ENCODE data around the gene RASGEF1C. TPM values are rescaled to one million over a fixed set of nuclear protein-coding genes. Genes with fewer than 3 reads are reported as not detected.

RASGEF1C gene
- total and polyA plus RNA-seq, 10 of the 15 experiments (the other 5 are each of a cell fraction or from before 2014, with no cell fraction given), result not detected

DNA sequence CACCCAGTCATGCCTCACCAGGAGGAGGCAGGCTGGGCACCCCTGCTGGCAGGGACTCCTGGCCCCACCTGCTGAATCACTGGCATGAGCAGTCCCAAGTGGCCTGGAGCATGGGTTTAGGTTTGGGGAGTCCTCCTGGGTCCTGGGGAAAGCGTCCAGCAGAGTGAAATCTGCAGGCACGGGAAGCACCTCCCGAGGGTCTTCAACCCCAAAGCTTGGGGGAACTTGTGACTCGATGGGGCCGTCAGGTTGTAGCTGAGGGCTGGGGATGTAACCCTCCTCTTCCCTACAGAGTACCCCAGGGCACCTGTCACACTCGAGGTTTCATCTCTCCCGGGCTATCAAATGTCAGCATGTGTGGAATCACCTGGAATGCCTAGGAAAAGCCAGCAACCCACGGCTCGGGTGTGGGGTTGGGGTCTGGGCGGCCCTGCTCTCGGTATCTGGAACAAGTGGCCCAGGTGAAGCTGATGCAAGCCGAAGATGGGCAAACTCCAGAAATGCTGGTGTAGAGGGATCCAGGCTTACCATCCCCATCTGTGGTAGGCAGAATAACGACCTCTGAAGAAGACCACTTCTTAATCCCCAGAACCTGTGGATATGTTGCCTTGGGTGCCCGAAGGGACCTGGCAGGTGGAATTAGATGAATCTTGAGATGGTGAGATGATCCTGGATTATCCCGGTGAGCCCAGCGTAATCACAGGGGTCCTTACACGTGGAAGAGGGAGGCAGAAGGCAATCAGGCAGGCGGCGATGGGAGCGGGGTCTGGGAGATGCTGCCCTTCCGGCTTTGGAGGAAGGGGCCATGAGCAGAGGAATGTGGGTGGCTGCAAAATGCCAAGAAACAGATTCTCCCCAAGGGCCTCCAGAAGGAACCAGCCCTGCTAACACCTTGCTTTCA is 6.1 kb upstream of the RASGEF1C start:
- in situ Hi-C loops (cut with MboI), result no loop called here
- TF ChIP-seq KLF5 (IDR thresholded peaks at IDR 0.05; ENCODE audit: partially characterized antibody) (no peak), ZNF384 (IDR thresholded peaks at IDR 0.05; ENCODE audit: borderline replicate concordance, low read depth, low read length) (no peak), ZBED1 (IDR thresholded peaks at IDR 0.05; ENCODE audit: borderline replicate concordance) (no peak), LARP7 (IDR thresholded peaks at IDR 0.05) (no peak), IKZF2 (IDR thresholded peaks at IDR 0.05) (no peak), KAT2A (conservative IDR thresholded peaks at IDR 0.05; ENCODE audit: control insufficient read depth, low read depth, low read length) (no peak), ZNF207 (IDR thresholded peaks at IDR 0.05; ENCODE audit: borderline replicate concordance) (no peak), CBX5 (IDR thresholded peaks at IDR 0.05; ENCODE audit: low read depth) (no peak)
- TF ChIP-seq, protein P1, sequence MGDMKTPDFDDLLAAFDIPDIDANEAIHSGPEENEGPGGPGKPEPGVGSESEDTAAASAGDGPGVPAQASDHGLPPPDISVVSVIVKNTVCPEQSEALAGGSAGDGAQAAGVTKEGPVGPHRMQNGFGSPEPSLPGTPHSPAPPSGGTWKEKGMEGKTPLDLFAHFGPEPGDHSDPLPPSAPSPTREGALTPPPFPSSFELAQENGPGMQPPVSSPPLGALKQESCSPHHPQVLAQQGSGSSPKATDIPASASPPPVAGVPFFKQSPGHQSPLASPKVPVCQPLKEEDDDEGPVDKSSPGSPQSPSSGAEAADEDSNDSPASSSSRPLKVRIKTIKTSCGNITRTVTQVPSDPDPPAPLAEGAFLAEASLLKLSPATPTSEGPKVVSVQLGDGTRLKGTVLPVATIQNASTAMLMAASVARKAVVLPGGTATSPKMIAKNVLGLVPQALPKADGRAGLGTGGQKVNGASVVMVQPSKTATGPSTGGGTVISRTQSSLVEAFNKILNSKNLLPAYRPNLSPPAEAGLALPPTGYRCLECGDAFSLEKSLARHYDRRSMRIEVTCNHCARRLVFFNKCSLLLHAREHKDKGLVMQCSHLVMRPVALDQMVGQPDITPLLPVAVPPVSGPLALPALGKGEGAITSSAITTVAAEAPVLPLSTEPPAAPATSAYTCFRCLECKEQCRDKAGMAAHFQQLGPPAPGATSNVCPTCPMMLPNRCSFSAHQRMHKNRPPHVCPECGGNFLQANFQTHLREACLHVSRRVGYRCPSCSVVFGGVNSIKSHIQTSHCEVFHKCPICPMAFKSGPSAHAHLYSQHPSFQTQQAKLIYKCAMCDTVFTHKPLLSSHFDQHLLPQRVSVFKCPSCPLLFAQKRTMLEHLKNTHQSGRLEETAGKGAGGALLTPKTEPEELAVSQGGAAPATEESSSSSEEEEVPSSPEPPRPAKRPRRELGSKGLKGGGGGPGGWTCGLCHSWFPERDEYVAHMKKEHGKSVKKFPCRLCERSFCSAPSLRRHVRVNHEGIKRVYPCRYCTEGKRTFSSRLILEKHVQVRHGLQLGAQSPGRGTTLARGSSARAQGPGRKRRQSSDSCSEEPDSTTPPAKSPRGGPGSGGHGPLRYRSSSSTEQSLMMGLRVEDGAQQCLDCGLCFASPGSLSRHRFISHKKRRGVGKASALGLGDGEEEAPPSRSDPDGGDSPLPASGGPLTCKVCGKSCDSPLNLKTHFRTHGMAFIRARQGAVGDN (IDR thresholded peaks at IDR 0.05), result no peak
- TF ChIP-seq, protein P2, sequence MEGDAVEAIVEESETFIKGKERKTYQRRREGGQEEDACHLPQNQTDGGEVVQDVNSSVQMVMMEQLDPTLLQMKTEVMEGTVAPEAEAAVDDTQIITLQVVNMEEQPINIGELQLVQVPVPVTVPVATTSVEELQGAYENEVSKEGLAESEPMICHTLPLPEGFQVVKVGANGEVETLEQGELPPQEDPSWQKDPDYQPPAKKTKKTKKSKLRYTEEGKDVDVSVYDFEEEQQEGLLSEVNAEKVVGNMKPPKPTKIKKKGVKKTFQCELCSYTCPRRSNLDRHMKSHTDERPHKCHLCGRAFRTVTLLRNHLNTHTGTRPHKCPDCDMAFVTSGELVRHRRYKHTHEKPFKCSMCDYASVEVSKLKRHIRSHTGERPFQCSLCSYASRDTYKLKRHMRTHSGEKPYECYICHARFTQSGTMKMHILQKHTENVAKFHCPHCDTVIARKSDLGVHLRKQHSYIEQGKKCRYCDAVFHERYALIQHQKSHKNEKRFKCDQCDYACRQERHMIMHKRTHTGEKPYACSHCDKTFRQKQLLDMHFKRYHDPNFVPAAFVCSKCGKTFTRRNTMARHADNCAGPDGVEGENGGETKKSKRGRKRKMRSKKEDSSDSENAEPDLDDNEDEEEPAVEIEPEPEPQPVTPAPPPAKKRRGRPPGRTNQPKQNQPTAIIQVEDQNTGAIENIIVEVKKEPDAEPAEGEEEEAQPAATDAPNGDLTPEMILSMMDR (IDR thresholded peaks at IDR 0.05 in 2 of 3, conservative IDR thresholded peaks at IDR 0.05 in 1 of 3; ENCODE audit: control insufficient read depth in 2 of 3, extremely low read depth in 1 of 3, insufficient read depth in 1 of 3, low read depth in 3 of 3, low read length in 3 of 3), result no peak
- TF ChIP-seq, protein P3, sequence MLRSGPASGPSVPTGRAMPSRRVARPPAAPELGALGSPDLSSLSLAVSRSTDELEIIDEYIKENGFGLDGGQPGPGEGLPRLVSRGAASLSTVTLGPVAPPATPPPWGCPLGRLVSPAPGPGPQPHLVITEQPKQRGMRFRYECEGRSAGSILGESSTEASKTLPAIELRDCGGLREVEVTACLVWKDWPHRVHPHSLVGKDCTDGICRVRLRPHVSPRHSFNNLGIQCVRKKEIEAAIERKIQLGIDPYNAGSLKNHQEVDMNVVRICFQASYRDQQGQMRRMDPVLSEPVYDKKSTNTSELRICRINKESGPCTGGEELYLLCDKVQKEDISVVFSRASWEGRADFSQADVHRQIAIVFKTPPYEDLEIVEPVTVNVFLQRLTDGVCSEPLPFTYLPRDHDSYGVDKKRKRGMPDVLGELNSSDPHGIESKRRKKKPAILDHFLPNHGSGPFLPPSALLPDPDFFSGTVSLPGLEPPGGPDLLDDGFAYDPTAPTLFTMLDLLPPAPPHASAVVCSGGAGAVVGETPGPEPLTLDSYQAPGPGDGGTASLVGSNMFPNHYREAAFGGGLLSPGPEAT (IDR thresholded peaks at IDR 0.05; ENCODE audit: low read depth), result no peak

More for the DNA sequence above, 6.1 kb upstream of the RASGEF1C start:
- Histone ChIP-seq H2AFZ (ENCODE audit: control insufficient read depth, low read depth, low read length) (no peak overlapping the region), H4K20me1 (ENCODE audit: control insufficient read depth, insufficient read depth) (no peaks in the 10 kb centered on the region), H3K36me3 (ENCODE audit: control insufficient read depth in 2 of 2, insufficient read depth in 2 of 2, low read length in 1 of 2) (no peaks in the 10 kb centered on the region), H3K4me3 (no peak overlapping the region), H3K4me1 (ENCODE audit: control insufficient read depth, insufficient read depth, low read length) (no peaks in the 10 kb centered on the region), H3K27me3 (replicated peaks in 1 of 2; ENCODE audit: control insufficient read depth in 2 of 2, insufficient read depth in 2 of 2, low read length in 1 of 2) (no peaks in the 10 kb centered on the region), H3K9ac (ENCODE audit: control insufficient read depth, insufficient read depth, low read length) (no peak overlapping the region), H3K4me2 (ENCODE audit: control insufficient read depth, insufficient read depth) (no peak overlapping the region), H3K9me3 (replicated peaks; ENCODE audit: control insufficient read depth, insufficient read depth, low read length) (no peaks in the 10 kb centered on the region), H3K79me2 (ENCODE audit: control insufficient read depth, insufficient read depth, low read length) (no peaks in the 10 kb centered on the region), H3K27ac (ENCODE audit: control insufficient read depth, insufficient read depth) (no peak overlapping the region)
- SMC1A ChIA-PET (ENCODE audit: uncharacterized antibody, unreplicated experiment), result no interaction called here
- FAIRE-seq (no peak), DNase-seq (ENCODE audit: low read depth, low spot score) (no peak), ATAC-seq (no peak)
- RAD21 ChIA-PET (ENCODE audit: unreplicated experiment), result no interaction called here
- BruUV-seq (replicated peaks), result no TSS peak
- POLR2A ChIA-PET, result no interaction called here
- intact Hi-C loops (cut with micrococcal nuclease; ENCODE audit: unreplicated experiment), result no loop called here
- 42% methylated on average over 21 of the region's 21 CpGs for WGBS (ENCODE audit: insufficient coverage, insufficient replicate concordance, low lambda C conversion rate, missing lambda C conversion rate)
- CTCF ChIA-PET, result no interaction called here

Measured in GM12878 (cell line).